Stimulated activated CD4-positive, alpha-beta T cell treated with anti-CD3 and anti-CD28 coated beads, Interleukin-4, amount 100 ng/mL, for 24 hours (primary cell): ENCODE data around the gene MLH3.

Experiments
- DNase-seq: peaks from one replicate; pipeline ENCODE4 v3.0.0-alpha.2; 2020

Gene MLH3

GRCh38 chr14:74981833-74982232, 69.4 kb downstream of the MLH3 start:
- DNase-seq = no peak

GRCh38 chr14:74981462-74981782, 69.8 kb downstream of the MLH3 start:
- DNase-seq = no peak

- no peak for DNase-seq
These were observed 70.4 kb downstream of the MLH3 start for GRCh38 chr14:74980731-74981461.

GRCh38 chr14:74980398-74980730, 70.9 kb downstream of the MLH3 start:
- DNase-seq = no peak

GRCh38 chr14:74979442-74980397, 71.5 kb downstream of the MLH3 start:
- no peak for DNase-seq

GRCh38 chr14:74979029-74979428, 72.2 kb downstream of the MLH3 start:
- no peak for DNase-seq

GRCh38 chr14:74978416-74978947, 72.8 kb downstream of the MLH3 start:
- no peak for DNase-seq

DNA sequence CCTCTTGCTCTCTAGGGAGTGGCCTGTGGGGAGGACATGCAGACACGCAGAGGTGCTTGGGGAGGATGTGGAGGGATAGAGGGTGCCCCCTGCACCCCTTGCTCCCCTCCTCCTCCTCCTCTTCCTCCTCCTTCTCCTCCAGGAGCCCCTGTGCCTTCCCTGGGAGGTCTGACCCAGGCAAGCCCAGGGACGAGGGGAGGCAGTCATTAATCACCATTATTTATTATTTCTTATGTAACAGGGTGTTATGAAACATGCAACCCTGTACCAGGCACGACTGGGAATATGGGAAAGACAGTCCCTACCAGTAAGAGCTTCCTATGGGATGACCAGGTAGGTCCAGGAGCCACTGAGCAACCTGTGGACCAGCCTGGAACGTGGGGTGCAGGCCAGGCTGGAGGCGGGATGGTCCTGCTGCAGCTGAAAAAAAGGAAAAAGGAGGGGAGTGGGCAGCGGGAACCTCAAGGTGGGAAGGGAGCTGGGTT, 73.3 kb downstream of the MLH3 start:
- DNase-seq = no peak

DNA sequence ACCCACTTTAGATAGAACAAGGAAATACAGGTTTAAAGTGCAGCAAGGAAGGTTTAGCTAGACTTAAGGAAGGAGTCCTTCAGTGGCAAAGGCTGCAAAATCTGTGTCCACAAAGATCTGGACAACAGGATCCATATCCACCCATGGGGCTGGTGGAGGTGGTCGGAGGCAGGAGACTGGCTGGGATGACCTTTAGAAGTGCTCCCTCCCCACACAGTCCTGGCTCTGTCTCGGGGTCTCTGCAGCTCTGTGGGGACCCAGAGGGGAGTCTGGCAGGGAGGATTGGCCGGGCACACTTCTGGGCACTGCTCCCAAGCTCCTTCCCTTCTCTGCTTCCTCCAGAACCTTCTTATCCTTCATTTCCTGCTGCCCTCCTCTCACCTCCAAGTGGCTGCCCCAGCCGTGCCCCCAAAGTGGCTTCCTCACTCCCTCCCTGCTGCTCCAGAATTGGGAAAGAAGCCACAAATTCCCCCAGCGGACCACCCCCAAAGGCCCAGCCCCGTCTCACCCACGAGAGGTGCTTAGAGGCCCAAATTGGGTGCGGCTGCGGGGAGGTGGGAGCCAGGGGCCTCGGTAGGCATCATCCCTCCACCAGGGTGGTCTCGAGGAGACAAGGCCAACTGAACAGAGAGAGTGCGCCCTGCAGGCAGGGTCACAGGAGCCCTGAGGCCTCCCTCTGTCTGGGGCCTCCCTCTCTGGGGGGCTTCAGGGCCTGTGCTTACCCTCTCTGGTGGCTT, 73.9 kb downstream of the MLH3 start:
- DNase-seq = no peak

DNA sequence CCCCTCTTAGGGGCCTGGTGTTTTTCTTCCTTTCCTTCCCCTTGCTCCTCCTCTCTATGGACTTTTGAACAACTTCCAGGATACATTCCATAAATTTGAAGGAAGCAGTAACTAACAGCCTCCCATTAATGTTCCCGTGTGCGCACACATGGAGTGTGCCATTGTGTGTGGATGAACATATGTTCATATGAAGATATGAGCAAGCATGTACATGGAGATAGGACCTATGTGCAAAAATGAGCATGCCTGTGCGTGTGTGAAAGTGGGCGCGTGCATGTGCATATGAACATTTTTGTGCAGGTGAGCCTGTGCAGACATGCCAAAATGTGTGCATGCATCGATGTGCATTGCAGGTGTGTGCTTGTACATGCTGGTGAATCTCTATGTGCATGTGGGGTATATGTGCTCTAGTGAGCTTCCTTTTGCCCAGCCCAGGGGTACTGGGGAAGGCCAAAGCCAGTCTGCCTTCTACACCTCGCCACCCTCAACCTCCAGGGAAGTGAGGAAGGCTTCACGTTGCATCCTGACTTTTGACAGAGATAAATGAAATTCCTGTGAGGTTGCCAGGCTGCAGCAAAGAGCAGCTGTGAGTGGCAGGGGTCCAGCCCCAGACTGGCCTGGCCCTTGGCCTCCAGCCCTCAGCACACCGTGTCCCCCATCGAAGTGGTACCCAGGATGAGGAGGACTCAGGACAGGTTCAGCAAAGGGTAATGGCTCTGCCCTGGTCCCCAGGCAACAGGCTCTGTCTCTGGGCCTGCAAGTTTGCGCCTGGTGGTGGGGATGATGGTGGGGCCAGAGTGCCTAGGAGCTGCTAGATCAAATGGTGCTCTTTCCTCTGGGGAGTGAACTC, 74.8 kb downstream of the MLH3 start:
- DNase-seq = no peak

DNA sequence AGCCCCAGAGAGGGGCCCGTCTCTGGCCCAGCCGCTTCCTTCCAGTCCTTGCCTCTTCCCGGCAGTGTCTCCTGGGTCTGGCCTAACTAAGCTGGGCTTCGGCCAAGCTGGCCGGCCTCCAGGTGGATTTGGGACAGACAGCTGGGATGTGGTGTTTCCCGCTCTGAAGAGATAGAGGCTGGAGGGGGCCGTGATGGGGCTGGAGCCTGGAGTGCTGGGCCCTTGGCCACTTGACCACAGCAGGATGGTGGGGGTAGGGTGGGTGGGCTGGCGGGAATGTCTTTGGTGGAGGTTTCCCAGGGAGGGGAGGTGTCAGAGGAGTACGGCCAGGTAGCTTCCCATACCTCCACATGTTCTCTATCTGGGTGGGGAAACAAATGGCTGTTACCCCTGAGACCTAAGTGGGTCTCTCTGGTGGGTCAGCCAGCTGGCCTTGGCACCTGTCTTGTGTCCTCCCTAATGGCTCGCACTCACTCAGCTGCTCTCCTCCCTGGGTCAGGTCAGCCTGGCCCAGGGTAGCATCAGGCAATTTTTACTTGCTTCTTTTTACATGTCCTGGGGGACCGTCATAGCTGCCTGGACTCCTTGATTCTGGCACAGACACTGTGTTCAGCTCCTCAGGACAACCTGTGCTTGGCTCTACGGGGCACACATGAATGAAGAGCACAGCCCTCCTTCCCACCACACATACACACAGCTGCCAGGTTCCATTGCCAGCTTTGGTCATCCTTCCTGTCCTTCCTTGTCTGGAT, 76.0 kb downstream of the MLH3 start:
- no peak for DNase-seq

DNA sequence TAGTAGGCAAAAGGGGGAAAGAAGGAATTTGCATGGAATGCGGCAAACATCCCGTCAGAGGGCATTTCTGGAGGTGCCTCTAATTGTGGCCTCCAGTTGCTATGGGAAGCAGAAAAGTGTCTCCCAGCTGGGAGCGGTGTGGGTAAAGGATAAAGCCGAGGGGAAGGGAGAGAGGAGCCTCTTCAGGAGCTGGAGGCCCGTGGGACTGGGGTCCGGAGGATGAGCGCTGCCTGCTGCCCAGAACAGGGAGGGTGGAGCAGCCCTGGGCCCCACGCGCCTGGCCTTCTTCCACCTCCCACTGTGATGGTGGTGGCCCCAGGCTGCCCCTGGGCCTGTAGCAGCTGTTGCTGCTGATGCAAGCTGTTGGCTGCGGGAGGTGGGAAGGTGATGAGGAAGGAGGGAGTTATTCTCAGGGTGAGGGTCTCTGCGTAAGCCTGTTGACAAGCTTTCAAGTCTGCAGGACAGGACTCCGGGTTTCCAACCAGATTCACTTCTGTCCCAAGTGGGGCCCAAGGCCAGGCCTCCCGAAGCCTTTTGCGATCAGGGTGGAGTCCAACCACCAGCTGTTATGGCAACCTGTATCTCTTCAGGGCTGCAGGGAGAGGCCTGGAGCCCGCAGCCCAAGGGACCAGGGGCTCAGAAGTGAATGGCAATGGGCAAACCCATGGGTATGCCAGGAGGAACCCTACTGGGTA, 76.8 kb downstream of the MLH3 start:
- no peak for DNase-seq

DNA sequence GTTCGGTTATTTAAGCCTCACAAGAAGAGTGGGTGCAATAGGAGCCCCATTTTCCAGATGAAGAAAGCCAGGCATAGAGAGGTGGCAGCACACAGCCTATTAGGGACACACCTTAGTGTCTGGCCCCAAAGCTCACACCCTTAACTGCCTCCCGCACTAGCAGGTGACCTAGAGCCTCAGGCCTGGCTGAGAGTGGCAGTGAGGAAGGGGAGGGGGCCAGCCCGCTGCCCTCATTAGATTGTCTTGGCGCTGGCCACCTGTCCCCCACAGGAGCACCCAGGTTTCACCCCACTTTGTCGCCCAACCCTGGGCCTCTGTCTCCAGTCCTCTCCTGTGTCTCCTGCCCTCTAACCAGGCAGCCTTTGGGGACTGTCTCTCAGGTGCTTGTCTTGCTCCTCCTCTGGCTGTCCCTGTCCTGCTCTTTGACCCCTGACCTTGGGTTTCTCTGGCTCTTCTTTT, 77.3 kb downstream of the MLH3 start:
- no peak for DNase-seq

DNA sequence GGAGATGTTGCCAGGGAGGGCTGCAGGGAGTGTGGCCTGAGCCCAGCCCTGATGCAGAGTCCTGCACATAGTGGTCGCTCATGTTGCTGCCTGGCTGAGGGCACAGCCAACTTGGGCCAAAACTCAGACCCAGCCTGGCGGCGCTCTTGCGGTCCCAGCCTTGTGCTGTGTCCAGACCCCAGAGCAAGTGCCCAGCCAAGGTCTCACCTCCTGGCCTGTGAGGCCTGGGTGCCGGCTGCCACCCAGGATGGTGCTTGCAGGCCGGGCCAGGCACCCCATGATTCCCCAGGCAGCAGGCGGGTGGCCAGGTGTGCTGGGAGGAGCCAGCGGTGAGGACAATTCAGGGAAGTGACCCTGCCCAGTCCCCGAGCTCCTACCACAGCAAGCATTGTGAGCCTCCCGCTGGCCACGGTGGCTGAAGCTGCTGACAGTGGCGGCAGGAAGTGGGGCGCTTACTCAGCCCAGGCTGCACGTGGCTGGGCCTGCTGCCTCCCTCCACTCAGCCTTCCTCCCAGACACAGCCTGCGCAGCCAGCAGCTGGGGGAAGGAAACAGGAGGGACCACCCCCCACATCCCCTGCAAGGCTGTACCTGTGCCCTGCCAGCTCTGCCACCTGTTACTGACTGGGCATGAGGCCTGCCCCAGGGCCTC, 78.1 kb downstream of the MLH3 start:
- DNase-seq = no peak

GRCh38 chr14:74968811-74969210, 82.5 kb downstream of the MLH3 start:
- no peak for DNase-seq

GRCh38 chr14:74965486-74966153, 85.6 kb downstream of the MLH3 start:
- DNase-seq = no peak

- DNase-seq = no peak
These were observed 86.3 kb downstream of the MLH3 start for GRCh38 chr14:74964787-74965485.
